Fibroblast of the conjunctiva (primary cell): ENCODE results near the gene ICE1.
A peak's percentile ranks its signal among the peaks of the same experiment; 100 is the strongest.
"Not testable (repeated sequence)": the region's sequence is repeated elsewhere in the genome, so short reads cannot be mapped to it uniquely, and the experiment has no call there.

Experiments
- DNase-seq: peaks from one replicate; pipeline ENCODE4 v3.0.0-alpha.2; 2010; ENCODE audit warnings: low read depth

Gene ICE1

GRCh38 chr5:5437227-5438172, 15.0 kb downstream of the ICE1 start:
- no peak for DNase-seq

GRCh38 chr5:5451863-5452262, 29.4 kb downstream of the ICE1 start:
- DNase-seq: no peak

GRCh38 chr5:5453131-5453530, 30.7 kb downstream of the ICE1 start:
- DNase-seq: no peak

GRCh38 chr5:5454391-5454790, 31.9 kb downstream of the ICE1 start:
- DNase-seq: no peak

GRCh38 chr5:5456858-5457257, 34.4 kb downstream of the ICE1 start:
- DNase-seq: no peak

GRCh38 chr5:5460311-5460710, 37.8 kb downstream of the ICE1 start:
- no peak for DNase-seq

GRCh38 chr5:5461012-5461411, 38.5 kb downstream of the ICE1 start:
- no peak for DNase-seq

- no peak for DNase-seq
These were observed 41.7 kb downstream of the ICE1 start for GRCh38 chr5:5464036-5464715.

- DNase-seq: no peak
These were observed 43.8 kb downstream of the ICE1 start for GRCh38 chr5:5466227-5466626.

GRCh38 chr5:5467737-5468136, 45.3 kb downstream of the ICE1 start:
- DNase-seq: peak; percentile 45

- no peak for DNase-seq
These were observed 48.5 kb downstream of the ICE1 start for GRCh38 chr5:5470933-5471332.

- DNase-seq: no peak
These were observed 50.7 kb downstream of the ICE1 start for GRCh38 chr5:5473226-5473625.

GRCh38 chr5:5474961-5475360, 52.5 kb downstream of the ICE1 start:
- DNase-seq: no peak

- DNase-seq: no peak
These were observed 53.5 kb downstream of the ICE1 start for GRCh38 chr5:5475975-5476374.

- DNase-seq: not testable (repeated sequence)
These were observed 57.1 kb downstream of the ICE1 start for GRCh38 chr5:5479578-5479977.

- DNase-seq: no peak
These were observed 58.1 kb downstream of the ICE1 start for GRCh38 chr5:5480481-5481111.

- DNase-seq: no peak
These were observed 58.7 kb downstream of the ICE1 start for GRCh38 chr5:5481206-5481605.

GRCh38 chr5:5481633-5482032, 59.2 kb downstream of the ICE1 start:
- DNase-seq: no peak

GRCh38 chr5:5483350-5483749, 60.9 kb downstream of the ICE1 start:
- DNase-seq: no peak

- DNase-seq: no peak
These were observed 61.6 kb downstream of the ICE1 start for GRCh38 chr5:5483880-5484598.

GRCh38 chr5:5486122-5486521, 63.6 kb downstream of the ICE1 start:
- no peak for DNase-seq
